ENCODE results near the gene HHIPL2.

The HHIPL2 gene

GRCh38 chr1:222547944-222548671 is at the start of gene HHIPL2:
Gene HHIPL2 (minus strand): TSS chr1:222548104. CDS start chr1:222548044, 60 bp downstream.
- DNase-seq (ENCODE audit: low read depth): no peak
- no peak for TF ChIP-seq CTCF (IDR thresholded peaks at IDR 0.05; ENCODE audit: insufficient read depth, low read depth, low read length, missing control alignments)
- H3K4me3 ChIP-seq (ENCODE audit: low read length): no peak within 1 kb of the TSS

- no peak for DNase-seq (ENCODE audit: low read depth)
- H3K4me3 ChIP-seq (ENCODE audit: low read length): no peak overlapping the region
- TF ChIP-seq CTCF (IDR thresholded peaks at IDR 0.05; ENCODE audit: insufficient read depth, low read depth, low read length, missing control alignments): no peak
These were observed 48.8 kb upstream of the HHIPL2 start for GRCh38 chr1:222596696-222597095.

- no peak for DNase-seq (ENCODE audit: low read depth)
- no peak for TF ChIP-seq CTCF (IDR thresholded peaks at IDR 0.05; ENCODE audit: insufficient read depth, low read depth, low read length, missing control alignments)
- H3K4me3 ChIP-seq (ENCODE audit: low read length): no peak overlapping the region
These were observed 46.9 kb upstream of the HHIPL2 start for GRCh38 chr1:222594789-222595188.

- TF ChIP-seq CTCF (IDR thresholded peaks at IDR 0.05; ENCODE audit: insufficient read depth, low read depth, low read length, missing control alignments): no peak
- no peak overlapping the region for H3K4me3 ChIP-seq (ENCODE audit: low read length)
- peak; percentile 56 for DNase-seq (ENCODE audit: low read depth)
These were observed 44.3 kb upstream of the HHIPL2 start for GRCh38 chr1:222592171-222592570.

GRCh38 chr1:222589462-222590302 is 41.8 kb upstream of the HHIPL2 start, which contains the start of gene TAF1A:
Gene TAF1A (minus strand): TSS chr1:222589933.
- DNase-seq (ENCODE audit: low read depth): peak; percentile 88
- H3K4me3 ChIP-seq (ENCODE audit: low read length): peak within 1 kb of the TSS; percentile 90
- no peak for TF ChIP-seq CTCF (IDR thresholded peaks at IDR 0.05; ENCODE audit: insufficient read depth, low read depth, low read length, missing control alignments)

- TF ChIP-seq CTCF (IDR thresholded peaks at IDR 0.05; ENCODE audit: insufficient read depth, low read depth, low read length, missing control alignments): no peak
- no peak for DNase-seq (ENCODE audit: low read depth)
- H3K4me3 ChIP-seq (ENCODE audit: low read length): no peak overlapping the region
These were observed 40.2 kb upstream of the HHIPL2 start for GRCh38 chr1:222588135-222588534.
